GM12878 (cell line): ENCODE data around the gene ZNF248. TPM values are rescaled to one million over a fixed set of nuclear protein-coding genes. Genes with fewer than 3 reads are reported as not detected.

Experiments used
- BHLHE40 ChIP-seq, 2 experiments: fragments of 450-650 bp in 1 of 2; IDR thresholded peaks; 2 replicates each; pipeline ENCODE4 v1.6.1; 2011 to 2017; ENCODE audit warnings: low read depth in 2 of 2, borderline replicate concordance in 1 of 2, improper control_type of control experiment in 1 of 2, low read length in 1 of 2, mild to moderate bottlenecking in 1 of 2
- CHD4 ChIP-seq: fragments of 200-600 bp; sonication (generic); IDR thresholded peaks from 2 replicates; pipeline ENCODE4 v1.6.1; 2016; ENCODE audit warnings: mild to moderate bottlenecking
- CREM ChIP-seq: IDR thresholded peaks from 2 replicates; pipeline ENCODE4 v1.6.1; 2014; ENCODE audit warnings: antibody characterized with exemption, low read depth
- CTCF ChIP-seq, 3 experiments: IDR thresholded peaks in 2 of 3; conservative IDR thresholded peaks in 1 of 3; 2 replicates each; pipeline ENCODE4 v1.5.1; 2011; ENCODE audit warnings: low read depth in 3 of 3, low read length in 3 of 3, mild to moderate bottlenecking in 3 of 3, control low read depth in 2 of 3, moderate library complexity in 2 of 3, inconsistent platforms in 1 of 3, mixed read lengths in 1 of 3; ENCODE audit not compliant: control insufficient read depth in 2 of 3, insufficient read depth in 1 of 3; ENCODE audit errors: extremely low read depth in 1 of 3
- CUX1 ChIP-seq: IDR thresholded peaks from 2 replicates; pipeline ENCODE4 v1.6.1; 2012; ENCODE audit warnings: improper control_type of control experiment, low read depth, low read length; ENCODE audit not compliant: insufficient replicate concordance
- GABPA ChIP-seq: IDR thresholded peaks from 2 replicates; pipeline ENCODE4 v1.6.1; 2014; ENCODE audit warnings: antibody characterized with exemption, low read depth, mild to moderate bottlenecking, inconsistent platforms
- HDAC6 ChIP-seq: fragments of 200-600 bp; sonication (generic); IDR thresholded peaks from one replicate; pipeline ENCODE4 v1.8.0; 2017; ENCODE audit warnings: antibody characterized with exemption; ENCODE audit not compliant: unreplicated experiment
- IKZF1 ChIP-seq: fragments of 450-650 bp; conservative IDR thresholded peaks from 2 replicates; pipeline ENCODE4 v1.6.1; 2017; ENCODE audit warnings: antibody characterized with exemption, mild to moderate bottlenecking
- MLLT1 ChIP-seq: fragments of 450-650 bp; IDR thresholded peaks from 2 replicates; pipeline ENCODE4 v1.6.1; 2016; ENCODE audit warnings: mild to moderate bottlenecking
- PAX8 ChIP-seq: fragments of 450-650 bp; IDR thresholded peaks from 2 replicates; pipeline ENCODE4 v1.6.1; 2017; ENCODE audit warnings: mild to moderate bottlenecking, moderate library complexity
- RAD21 ChIP-seq: IDR thresholded peaks from 2 replicates; pipeline ENCODE4 v1.6.1; 2011; ENCODE audit warnings: mild to moderate bottlenecking, low read depth, low read length, moderate library complexity; ENCODE audit not compliant: insufficient read depth
- RCOR1 ChIP-seq: conservative IDR thresholded peaks from 2 replicates; pipeline ENCODE4 v1.6.1; 2012; ENCODE audit warnings: low read depth, low read length, improper control_type of control experiment
- RFX5 ChIP-seq: IDR thresholded peaks from 2 replicates; pipeline ENCODE4 v1.6.1; 2011; ENCODE audit warnings: low read depth, low read length, improper control_type of control experiment
- SREBF1 ChIP-seq: IDR thresholded peaks from 2 replicates; pipeline ENCODE4 v1.6.1; 2012; ENCODE audit warnings: mild to moderate bottlenecking, low read length
- WRNIP1 ChIP-seq: IDR thresholded peaks from 2 replicates; pipeline ENCODE4 v1.6.1; 2011; ENCODE audit warnings: low read depth, low read length, improper control_type of control experiment, borderline replicate concordance
- ZBTB40 ChIP-seq: fragments of 450-650 bp; IDR thresholded peaks from 2 replicates; pipeline ENCODE4 v1.6.1; 2016; ENCODE audit warnings: mild to moderate bottlenecking, moderate library complexity, borderline replicate concordance
- polyA plus RNA-seq, 11 experiments: library from polyadenylated mRNA; depleted of rRNA in 4 of 11; unstranded in 6 of 11; stranded (reverse) in 5 of 11; fragments of >200 nt; fragmentation: Nextera tagmentation in 4 of 11; fragmentation: Illumina TruSeq in 1 of 11; extraction: Ambion mirVana in 4 of 11; extraction: Trizol in 1 of 11; gene quantifications; 1 replicate in 1 of 11; 2 replicates in 10 of 11; pipeline versions ENCODE4 v1.2.1 to v1.2.3, GENCODE V29; 2011 to 2016; ENCODE audit warnings: inconsistent platforms in 2 of 11, missing spikeins in 2 of 11, low read depth in 1 of 11
- total RNA-seq, 4 experiments: library from RNA; depleted of rRNA in 3 of 4; stranded (reverse); fragments of >200 nt in 3 of 4; fragmentation: Illumina TruSeq in 1 of 4; extraction: Trizol in 1 of 4; gene quantifications; 2 replicates each; pipeline versions ENCODE4 v1.2.1 to v1.2.3, GENCODE V29; 2013 to 2021

ZNF248 gene
- total and polyA plus RNA-seq, 10 of the 15 experiments (the other 5 are each of a cell fraction or from before 2014, with no cell fraction given), result 2.0 to 16.3 (median 8.9) TPM

- TF ChIP-seq HDAC6, result no peak
- no peak for TF ChIP-seq RCOR1
- TF ChIP-seq CREM, result no peak
- no peak for TF ChIP-seq WRNIP1
- no peak for TF ChIP-seq RAD21
- no peak for TF ChIP-seq CTCF (IDR thresholded peaks at IDR 0.05 in 2 of 3, conservative IDR thresholded peaks at IDR 0.05 in 1 of 3; ENCODE audit: control insufficient read depth in 2 of 3, extremely low read depth in 1 of 3, insufficient read depth in 1 of 3, low read depth in 3 of 3, low read length in 3 of 3)
- TF ChIP-seq CUX1, result no peak
- TF ChIP-seq RFX5, result no peak
- TF ChIP-seq MLLT1, result no peak
- no peak for TF ChIP-seq GABPA
- peak; percentile 38 to 86; a peak in 2 of 4 replicates for TF ChIP-seq BHLHE40 (IDR thresholded peaks at IDR 0.05; ENCODE audit: borderline replicate concordance in 1 of 2, low read depth in 2 of 2, low read length in 1 of 2)
- TF ChIP-seq IKZF1, result peak; percentile 89
- no peak for TF ChIP-seq SREBF1
- no peak for TF ChIP-seq ZBTB40
- TF ChIP-seq CHD4, result no peak
- TF ChIP-seq PAX8, result no peak; the same call in 1 of the 2 replicates
Observed at GRCh38 chr10:37865957-37866803, 8.8 kb upstream of the ZNF248 start (continued).
